ENCODE measurements around the gene RRP1. TPM values are rescaled to one million over a fixed set of nuclear protein-coding genes. Genes with fewer than 3 reads are reported as not detected.

The RRP1 gene
- total and polyA plus RNA-seq, 2 of the 13 experiments (the other 11 are each of a cell fraction or from before 2014, with no cell fraction given): 20.1 to 35.1 TPM

DNA sequence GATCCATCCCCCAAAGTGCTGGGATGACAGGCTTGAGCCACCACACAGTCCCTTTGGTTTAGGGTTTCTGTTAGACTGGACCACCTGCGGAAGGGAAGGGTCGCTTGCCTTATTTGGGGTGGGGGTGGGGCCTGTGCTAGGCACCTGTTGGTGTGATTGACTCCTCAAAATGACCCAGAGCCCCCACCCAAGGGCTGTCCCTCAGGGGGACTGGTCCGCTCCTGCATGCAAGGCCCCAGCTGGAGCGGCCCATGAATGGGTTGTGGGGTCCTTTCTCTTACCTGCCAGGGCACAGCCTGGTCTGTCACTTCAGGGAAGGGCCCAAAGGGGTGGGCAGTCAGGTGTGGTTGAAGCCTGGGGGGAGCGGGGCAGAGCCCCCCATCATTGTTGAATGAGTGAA, 11.4 kb upstream of the RRP1 start:
- peak overlapping the region in 1 of 3 experiments; percentile 53; a peak in 3 of 6 replicates for H3K4me3 ChIP-seq (replicated peaks in 1 of 3; ENCODE audit: insufficient read depth in 1 of 3, low read depth in 2 of 3, low read length in 3 of 3)
- BruUV-seq (replicated peaks): no TSS peak
- POLR2A ChIA-PET: no interaction called here
- H3K9me3 ChIP-seq (ENCODE audit: low read length): no peaks in the 10 kb centered on the region
- H2AFZ ChIP-seq (ENCODE audit: low read length): no peak overlapping the region
- intact Hi-C loops (cut with micrococcal nuclease; ENCODE audit: unreplicated experiment): loop anchor here (10.0 kb wide), 1 partner anchor 73 kb away; no protein-coding TSS in a partner anchor
- H3K36me3 ChIP-seq (replicated peaks in 1 of 2; ENCODE audit: control insufficient read depth in 1 of 2, insufficient read depth in 2 of 2, low read length in 2 of 2): peaks cover 3 to 13% of the 10 kb centered on the region in 2 experiments; a peak in 3 of 5 replicates
- H3K27me3 ChIP-seq (ENCODE audit: control insufficient read depth in 1 of 2, insufficient read depth in 2 of 2, low read length in 2 of 2): no peaks in the 10 kb centered on the region
- no peaks in the 10 kb centered on the region for H4K20me1 ChIP-seq (ENCODE audit: insufficient read depth, low read length)
- peaks cover 76% of the 10 kb centered on the region for H3K4me1 ChIP-seq (ENCODE audit: insufficient read depth, low read length)
- 48% methylated on average over 3 of the region's 5 CpGs for WGBS (ENCODE audit: low lambda C conversion rate)
- H3K79me2 ChIP-seq (ENCODE audit: insufficient read depth, low read length): peaks cover 12% of the 10 kb centered on the region
- TF ChIP-seq RXRA (CRISPR knock-in tag; IDR thresholded peaks at IDR 0.05) (no peak), ZNF331 (CRISPR knock-in tag; IDR thresholded peaks at IDR 0.05) (no peak), HMGXB4 (CRISPR knock-in tag; IDR thresholded peaks at IDR 0.05; ENCODE audit: borderline replicate concordance in 1 of 2, low read depth in 1 of 2) (0 out of 4 replicates have a peak, but pooled peaks of 1 of the 2 experiments have one; percentile 4), FOXJ3 (CRISPR knock-in tag; IDR thresholded peaks at IDR 0.05; ENCODE audit: borderline replicate concordance) (no peak), ZFX (CRISPR knock-in tag; IDR thresholded peaks at IDR 0.05; ENCODE audit: low read depth) (0 out of 2 replicates have a peak, but pooled peaks have one; percentile 18), CBFB (CRISPR knock-in tag; IDR thresholded peaks at IDR 0.05) (no peak)
- FAIRE-seq (no peak), ATAC-seq (no peak), DNase-seq (ENCODE audit: low spot score) (no peak)
- in situ Hi-C loops (cut with HindIII; ENCODE audit: extremely low pct_ligation_motif_present, low pct_unique_long_range_greater_than_20kb): no loop called here
- H3K9ac ChIP-seq (ENCODE audit: insufficient read depth, low read depth, low read length): peak overlapping the region; percentile 17; the same call in 1 of the 2 replicates
- peak overlapping the region; percentile 61 for H3K4me2 ChIP-seq (ENCODE audit: low read depth, low read length)
- CTCF ChIA-PET (ENCODE audit: low intra/inter-chr PET ratio, low total read pairs): no interaction called here
- H3K27ac ChIP-seq (ENCODE audit: extremely low read length, insufficient read depth, low read length): no peak overlapping the region
